Renal pelvis (tissue), 4 donors: ENCODE results near the gene DLG5. TPM values are rescaled to one million over a fixed set of nuclear protein-coding genes. Genes with fewer than 3 reads are reported as not detected.
"Not testable (repeated sequence)": the region's sequence is repeated elsewhere in the genome, so short reads cannot be mapped to it uniquely, and the experiment has no call there.

ENCODE experiments used
- DNase-seq: peaks from one replicate; pipeline ENCODE4 v3.0.0-alpha.2; 2013
- polyA plus RNA-seq, 3 donors: library from polyadenylated mRNA; unstranded; fragments of 120-200 nt; gene quantifications; one replicate each; pipeline ENCODE4 v1.2.1, GENCODE V29; 2013; ENCODE audit not compliant: insufficient read length in 3 of 3

The DLG5 gene
- polyA plus RNA-seq, 3 donors: 44.6 to 53.8 (median 46.0) TPM

DNA sequence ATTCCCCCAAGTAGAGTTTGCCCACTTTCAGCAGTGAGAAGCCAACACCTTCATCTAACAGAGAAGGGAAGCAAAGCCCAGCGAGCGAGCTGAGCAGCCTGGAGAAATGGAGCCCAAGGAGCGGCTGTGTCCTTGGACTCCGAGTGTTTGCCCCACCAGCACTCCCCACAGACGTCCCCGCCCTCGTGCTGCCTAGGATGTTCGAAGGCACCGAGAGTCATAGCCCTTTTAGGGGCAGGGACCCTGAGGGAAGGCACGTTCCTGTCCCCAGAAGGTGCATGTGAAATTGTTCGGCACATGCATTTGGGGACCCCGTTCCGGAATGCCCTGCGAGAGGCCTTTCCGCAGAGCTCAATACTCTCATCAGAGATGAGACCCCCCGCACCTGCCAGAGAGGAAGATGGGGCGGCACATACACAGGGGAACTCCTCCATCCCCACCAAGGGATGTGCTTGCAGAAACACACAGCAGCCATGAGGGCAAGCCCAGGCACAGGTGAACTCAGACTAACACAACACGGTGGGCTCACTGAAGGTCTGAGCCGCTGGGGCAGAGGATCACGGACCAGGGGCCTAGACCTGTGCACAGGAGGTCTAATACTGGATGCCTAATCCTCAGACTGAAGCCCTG is 131.0 kb downstream of the DLG5 start:
- no peak for DNase-seq

DNA sequence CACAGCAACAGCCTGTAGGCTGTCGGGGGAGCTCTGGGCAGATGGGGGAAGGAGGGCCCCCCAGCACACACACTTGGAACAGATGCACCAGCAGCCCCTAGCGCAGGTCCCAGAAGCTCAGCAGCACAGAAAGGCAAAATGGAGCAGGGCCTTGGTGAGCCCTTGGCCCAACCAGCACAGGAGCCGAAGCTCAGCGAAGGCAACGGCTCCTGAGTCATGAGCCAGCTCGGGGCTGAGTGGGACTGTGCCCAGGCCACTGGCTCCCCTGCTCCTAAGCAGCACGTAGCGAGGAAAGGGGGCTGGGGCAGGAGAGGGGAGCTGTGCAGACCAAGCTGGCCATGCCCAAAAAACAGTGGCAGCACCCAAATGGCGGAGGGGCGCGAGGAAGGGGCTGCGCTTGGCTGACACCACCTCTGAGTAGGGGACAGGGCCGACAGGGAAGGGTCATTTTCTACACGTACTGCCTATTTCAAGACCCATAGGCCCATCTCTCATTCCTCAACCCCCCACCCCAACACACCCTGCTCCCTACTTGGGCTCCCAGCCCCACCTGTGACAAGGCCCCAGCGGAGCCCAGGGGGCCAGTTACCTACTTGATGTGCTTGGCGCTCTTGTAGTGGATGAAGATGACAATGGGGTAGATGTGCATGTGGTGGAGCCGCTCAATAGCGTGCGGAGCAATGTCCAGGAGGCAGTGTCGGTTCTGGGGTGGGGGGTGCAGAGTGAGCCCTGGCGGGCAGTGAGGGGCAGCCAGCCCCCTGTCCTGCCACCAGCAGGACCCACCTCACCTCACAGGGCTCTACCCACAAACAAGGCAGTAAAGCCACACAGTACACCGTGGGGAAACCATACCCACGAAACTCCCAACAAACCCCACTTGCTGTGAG is 132.1 kb downstream of the DLG5 start:
- no peak for DNase-seq

DNA sequence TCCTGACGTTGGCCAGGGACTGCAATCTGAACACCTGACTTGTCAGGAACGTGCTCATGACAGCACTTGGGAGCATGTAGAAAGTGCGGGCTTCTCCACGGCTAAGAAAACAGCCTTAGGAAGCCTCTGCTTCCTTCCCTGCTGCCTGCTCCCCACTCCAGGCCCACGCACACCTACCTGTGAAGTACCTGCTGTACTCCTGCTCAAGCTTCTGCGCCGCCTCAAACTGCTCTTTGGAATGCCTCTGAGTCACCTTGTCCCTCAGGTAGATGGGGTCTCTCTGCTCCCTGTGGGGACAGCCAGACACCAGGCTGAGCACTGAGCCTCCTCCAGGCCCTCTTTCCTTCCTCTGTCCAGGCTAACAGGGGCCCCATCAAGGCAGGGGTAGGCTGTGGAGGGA is 132.7 kb downstream of the DLG5 start:
- DNase-seq: no peak

DNA sequence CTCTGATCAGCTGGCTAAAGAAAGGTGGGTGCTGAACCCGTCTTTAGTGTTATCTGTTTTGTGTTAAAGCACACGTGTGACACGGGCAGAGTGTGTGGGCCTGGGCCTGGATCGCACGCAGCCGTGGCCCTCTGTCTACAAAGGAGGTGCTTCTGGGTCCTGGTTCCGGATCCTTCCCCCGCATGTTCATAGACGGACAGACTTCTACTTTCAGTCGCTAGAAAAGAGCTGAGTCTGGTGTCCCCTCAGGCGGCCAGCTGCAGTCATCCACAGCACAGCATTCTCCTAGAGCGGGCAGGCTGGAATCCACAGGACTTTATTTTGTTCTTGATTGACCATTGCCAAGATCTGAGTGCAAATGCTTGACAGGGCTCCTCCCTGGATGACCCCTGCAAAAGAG is 134.4 kb downstream of the DLG5 start:
- no peak for DNase-seq

DNA sequence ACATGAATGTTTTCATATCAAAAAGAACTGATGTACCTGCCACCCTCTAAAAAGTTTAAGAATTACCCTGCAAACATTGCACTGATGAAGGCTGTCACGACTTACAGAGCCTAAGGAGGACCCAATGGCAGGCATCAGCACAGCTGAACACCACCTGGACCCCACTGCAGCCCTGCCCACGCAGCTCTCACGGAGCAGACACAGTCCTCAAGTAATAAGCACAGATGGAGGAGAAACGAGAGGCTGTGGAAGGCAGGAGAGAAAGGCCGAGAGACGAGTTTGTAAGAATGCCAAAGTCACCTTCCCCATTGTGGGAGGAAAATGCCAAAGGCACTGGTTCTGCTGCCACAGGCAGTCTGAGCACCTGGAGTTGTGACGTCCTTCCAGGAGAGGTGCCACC is 135.0 kb downstream of the DLG5 start:
- no peak for DNase-seq

DNA sequence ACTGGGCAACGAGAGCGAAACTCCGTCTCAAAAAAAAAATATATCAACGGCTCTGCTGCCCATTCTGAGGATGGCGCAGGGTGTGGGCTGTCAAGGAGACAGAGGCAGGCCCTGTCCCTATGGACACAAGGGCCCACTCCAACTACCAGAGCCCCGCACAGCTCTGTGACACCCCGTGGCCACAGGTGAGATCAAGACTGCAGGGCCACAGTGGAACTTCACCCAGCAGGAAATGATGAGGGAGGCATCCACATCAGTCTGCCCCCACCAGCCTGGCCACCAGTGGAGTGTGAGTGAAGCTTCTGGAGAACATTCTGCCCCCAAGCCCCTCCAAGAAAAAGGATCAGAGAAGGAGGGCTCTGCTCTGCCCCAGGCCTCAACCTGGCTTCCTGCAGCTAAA is 136.7 kb downstream of the DLG5 start:
- no peak for DNase-seq

DNA sequence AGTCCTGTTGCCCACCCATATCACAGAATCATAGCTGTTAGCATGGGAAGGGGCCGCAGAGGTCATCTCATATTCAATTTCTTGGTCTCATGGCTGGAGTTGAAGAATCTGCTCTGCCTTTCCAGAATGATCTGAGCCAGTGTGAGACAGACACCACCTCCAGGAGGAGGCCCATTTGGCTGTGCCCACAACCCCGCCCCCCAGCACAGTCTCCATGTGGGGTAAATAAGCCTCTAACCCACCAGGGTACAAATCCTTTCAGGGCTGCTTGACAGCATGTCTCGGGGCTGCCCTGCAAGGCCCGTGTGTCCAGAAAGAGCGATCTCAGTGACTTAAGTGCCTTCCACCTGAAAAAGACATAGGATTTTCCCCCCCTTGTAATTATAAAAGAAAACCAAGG is 137.5 kb downstream of the DLG5 start:
- no peak for DNase-seq

DNA sequence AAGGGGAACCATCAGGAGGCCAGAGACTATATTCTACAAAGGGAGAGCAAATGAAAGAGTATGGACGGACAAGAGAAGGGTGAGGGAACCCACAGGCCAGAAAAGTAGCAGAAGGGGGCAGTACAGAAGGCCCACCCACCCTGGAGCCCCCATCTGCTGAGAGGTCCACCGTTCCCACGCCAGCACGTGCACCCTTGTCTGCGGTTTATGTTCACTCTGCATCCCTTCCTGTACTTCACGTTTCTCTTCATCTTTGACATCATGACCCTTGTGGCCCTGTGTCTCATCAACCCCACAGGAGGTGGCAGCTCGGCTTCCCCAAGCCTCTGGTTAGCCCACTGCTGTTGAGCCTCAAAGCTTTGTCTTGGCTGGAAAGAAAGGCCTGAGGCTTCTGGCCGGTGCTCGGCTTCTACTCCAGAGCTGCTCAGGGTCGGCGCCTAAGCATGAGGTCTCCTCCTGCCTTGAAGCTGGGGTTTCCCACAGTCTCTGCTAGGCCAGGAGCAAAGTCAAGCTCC is 138.0 kb downstream of the DLG5 start:
- DNase-seq: no peak

DNA sequence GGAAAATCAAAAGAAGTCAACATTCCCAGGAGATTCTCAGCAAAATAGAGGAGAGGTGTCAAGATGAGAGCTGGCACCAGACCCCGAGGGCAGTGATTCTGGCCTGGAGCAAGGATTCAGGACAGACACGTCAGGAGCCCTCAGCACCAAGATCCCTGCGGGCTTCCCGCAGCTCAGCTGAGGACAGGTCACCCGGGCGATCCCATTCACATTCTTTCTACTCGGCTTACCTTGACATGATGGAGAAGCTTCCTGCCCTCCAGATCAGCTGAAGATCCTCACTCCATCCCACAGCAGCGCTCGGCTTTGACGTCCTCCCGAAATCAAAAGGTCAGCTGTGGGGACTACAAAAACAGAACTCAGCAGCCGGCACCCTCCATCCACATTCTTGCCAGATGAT is 139.1 kb downstream of the DLG5 start:
- no peak for DNase-seq

DNA sequence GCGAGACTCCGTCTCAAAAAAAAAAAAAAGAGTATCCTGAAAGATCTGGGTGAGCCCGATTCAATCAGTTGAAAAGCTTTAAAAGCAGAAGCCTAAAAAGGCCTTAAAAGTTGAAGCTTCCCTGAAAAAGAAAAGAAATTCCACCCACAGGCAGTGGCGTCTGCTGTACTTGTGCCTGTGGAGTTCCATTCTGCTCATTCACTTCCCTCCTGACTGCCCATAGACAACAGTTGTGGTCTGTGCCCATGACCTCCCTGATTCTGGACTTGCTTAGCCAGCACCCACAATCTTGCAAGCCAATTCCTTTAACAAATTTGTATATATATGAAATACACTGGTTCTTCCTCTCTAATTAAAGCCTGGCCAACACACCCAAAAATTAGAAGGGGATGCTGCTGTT is 141.7 kb downstream of the DLG5 start:
- DNase-seq: no peak

DNA sequence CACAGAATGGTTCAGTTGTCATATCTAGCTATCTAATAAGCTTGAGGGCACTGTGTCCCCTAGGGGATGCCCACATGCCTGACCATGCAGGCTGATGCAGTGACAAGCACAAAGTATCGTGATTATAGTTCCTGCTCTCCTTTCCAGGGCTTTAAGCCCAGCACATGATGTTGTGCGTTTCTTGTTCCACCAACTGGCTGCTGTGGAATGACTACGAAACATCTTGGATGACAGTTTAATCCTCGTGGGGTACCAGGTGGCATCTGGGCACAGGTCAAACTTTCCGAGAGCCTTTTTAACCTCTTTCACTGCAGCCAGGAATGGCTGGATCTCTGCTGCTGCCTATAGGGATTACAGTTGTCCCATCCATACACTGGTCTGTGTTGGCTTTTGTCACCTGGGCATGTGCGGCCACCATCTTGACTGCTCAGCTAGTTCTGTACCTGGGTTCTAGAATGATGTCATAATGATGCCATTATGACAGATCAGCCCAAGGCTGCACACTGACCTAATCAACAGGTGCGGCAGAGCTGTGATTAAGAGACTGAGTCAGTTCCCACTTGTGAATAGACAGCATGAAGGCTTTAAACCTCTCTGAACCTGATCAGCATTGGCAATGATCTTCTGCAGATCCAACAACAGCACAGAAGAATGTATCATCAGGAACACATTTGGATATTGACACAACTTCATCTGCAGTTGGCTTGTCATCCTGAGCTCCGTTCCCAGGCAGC is 144.1 kb downstream of the DLG5 start:
- no peak for DNase-seq

DNA sequence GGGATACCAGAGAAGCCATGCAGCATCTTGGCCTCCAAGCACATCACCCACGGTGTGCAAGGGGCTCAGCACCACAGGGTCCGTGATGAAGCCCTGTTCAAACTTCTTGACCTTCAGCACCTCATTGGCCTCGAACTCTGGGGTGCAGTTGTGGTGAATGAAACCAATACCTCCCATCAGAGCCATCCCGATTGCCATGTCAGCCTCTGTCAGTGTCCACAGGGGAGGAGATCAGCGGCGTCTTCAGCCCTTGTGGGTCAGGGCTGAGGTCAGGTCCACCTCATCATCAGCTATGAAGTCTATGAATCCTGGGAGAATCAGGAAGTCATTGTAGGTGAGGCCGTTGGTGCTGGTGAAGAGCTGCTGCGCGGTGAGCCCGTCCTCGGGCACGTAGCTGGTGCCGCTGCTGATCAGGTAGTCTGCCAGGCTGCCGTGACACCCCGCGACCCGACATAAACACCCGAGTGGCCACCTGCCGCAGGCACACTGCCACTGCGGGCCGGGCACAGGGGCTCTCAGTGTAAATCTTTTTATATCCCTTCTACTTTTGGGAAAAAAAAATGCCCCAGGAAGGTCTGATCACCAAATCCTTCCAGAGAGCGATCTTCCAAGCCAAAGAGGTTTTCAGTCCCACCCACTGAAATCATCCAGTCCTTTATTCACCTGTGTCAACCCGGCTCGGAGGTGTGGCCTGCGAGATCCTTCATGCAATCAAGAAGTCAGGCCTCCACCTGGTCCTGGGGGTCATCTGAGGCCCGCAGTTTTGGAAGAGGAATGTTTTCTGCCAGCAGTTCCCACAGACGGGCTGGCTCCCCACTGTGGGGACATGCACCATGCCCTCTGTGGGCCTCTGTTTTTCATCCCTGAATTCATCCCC is 144.9 kb downstream of the DLG5 start:
- no peak for DNase-seq

DNA sequence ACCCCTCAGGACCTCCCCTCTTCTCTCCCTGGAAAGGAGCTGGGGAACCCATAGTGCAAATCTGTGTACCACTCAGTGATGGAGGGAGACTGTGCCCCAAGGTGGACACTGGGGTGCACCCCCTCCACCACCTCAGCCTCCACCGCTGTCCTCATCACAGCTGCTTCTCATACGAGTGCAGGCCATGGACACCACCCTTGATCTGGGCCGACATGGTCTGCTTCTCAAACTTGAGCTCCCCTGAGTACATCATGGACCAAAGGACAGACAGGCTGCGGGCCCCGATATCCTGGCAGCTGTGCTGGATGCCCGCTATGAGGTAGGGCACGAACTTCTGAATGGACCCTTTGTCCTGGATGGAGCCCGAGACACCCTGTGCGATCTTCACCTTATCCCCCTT is 146.4 kb downstream of the DLG5 start:
- no peak for DNase-seq

DNA sequence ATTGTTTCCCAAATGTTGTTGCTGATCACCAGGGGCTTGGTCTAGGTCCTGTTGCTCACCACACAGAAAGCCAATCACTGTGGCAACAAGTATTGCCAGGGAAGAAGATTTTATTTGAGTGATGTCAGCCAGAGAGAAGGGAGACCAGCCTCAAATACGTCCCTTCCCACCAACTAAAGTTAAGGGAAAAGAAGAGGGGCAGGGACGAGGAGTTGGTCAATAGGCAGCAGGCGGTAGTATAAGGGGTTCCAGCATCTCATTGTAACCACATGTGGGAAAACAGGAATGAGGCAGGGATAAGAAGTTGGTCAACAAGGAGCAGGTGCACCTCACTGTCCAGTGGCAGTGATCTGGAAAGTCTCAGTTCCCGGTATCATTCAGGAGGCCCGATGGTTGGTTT is 150.1 kb downstream of the DLG5 start:
- no peak for DNase-seq

DNA sequence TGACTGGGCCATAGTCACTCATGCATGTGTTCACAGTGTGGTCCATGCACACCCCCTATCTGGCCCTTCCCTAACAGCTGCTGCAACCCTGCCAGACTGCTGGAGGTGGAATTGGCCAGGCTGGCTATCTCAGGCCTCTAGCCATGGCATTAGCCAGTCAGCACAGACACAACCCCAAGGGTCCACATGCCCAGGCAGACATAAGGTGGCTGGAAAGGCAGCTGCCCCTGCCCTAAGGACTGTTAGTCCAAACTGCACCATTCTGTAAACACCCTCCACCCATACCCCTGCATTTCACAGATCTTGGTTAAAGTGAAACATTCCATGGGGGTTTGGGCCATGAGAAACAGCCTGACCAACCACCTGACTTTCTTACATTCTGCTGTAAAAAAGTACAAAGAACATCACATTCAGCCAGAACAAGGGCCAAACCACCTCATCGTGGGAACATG is 151.6 kb downstream of the DLG5 start:
- DNase-seq: no peak

DNA sequence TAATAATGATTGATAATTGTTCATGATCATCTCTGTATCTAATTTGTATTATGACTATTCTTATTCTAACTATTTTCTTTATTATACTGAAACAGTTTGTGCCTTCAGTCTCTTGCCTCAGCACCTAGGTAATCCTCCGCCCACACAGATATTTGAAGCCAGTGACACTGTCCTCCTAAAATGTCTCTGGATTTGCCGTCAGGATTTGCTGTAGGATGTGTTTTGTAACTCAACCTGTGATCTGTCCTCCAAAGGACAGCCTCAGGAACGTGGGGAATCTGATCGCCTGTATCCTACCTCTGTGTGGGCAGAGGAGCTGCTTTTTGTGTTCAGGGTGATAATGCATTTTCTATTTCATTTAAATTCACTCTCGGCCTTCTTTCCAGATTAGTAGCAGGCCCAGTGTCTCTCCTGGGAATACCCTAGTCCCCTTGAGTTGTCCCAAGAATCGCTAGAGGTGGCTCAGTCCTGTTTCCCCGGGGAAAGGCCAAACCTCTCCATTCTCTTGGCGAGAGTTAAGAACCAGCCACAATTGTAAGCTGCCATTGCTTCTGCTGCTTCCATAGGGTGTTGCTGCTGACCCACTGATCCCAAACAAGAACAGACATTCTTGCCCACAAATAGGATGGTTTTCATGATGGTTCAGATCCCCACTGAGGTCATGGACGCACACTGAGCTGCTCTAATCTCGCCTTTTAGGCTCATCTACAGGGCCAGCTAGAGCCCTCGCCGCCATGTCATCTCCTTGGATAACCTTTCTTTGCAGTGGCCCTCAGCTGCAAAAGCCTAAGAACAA is 152.7 kb downstream of the DLG5 start:
- peak; percentile 40 for DNase-seq

DNA sequence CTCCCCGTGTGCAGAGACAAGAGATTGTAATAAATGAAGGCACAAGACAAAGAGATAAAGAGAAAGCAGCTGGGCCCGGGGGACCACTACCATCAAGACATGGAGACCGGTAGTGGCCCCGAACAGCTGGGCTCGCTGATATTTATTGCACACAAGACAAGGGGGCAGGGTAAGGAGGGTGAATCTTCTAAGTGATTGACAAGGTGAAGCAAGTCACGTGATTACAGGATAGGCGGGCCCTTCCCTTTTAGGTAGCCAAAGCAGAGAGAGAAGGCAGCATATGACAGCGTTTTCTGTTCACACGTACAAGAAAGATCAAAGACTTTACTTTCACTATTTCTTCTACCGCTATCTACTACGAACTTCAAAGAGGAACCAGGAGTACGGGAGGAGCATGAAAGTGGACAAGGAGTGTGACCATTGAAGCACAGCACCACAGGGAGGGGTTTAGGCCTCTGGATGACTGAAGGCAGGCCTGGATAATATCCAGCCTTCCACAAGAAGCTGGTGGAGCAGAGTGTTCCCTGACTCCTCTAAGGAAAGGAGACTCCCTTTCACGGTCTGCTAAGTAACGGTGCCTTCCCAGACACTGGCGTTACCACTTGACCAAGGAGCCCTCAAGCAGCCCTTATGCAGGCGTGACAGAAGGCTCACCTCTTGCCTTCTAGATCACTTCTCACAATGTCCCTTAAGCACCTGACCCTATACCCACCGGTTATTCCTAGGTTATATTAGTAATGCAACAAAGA is 153.5 kb downstream of the DLG5 start:
- not testable (repeated sequence) for DNase-seq

DNA sequence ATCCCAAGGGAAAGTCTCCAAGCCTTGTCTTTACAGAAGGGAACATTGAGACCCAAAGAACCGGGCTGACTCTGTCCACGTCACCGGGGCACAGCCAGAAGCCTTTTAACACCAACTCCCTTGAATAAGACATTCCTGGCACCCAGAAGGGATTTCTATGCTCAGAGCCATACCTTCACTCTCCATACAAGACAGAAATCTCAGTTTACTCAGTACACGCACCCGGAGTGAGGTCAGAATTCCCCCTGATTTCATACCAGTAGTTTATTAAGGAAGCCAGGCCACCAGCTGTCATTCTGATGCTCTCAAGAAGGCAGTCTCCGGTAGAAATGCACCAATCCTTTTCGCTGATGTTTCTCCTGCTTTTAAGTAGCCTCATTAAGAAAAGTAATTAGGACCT is 154.7 kb downstream of the DLG5 start:
- no peak for DNase-seq

DNA sequence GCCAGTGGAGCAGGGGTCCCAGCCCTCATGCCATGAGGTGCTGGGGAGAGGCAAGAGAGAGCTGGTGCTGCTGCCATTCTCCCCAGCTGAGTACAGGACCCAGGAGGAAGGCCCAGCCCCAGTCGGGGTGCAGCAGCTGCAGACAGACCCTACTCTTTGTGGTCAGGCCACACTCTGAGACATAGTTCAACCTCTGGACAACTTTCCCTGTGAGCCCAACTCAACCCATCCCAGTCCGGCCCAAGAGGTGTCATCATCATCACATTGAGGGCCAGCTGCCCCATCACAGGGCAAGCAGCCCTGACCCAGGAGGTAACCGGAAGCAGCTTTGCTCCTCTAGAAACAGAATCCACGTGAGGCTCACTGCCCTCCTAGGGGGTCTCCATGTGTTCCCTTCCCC is 155.1 kb downstream of the DLG5 start:
- no peak for DNase-seq

DNA sequence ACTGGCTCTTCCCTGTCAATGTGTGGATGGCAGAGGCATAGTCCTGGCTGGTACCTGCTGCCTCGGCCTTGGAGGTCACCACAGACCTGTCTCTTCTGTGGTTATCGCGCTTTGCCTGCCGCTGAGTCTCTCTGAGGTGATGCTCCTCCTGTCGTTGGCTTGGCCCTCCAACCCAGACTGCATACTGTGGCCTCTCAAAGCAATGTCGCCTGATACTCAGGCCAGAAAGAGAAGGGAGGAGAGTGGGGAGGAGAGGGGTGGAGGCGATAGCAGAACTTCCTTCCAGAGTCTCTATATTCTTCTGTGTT is 155.7 kb downstream of the DLG5 start:
- DNase-seq: no peak
